HG03432 (cell line): ENCODE results near the gene CYBA.
A peak's percentile ranks its signal among the peaks of the same experiment; 100 is the strongest.

Experiments used
- ATAC-seq: cut with Tn5 transposase; IDR thresholded peaks from one replicate; pipeline ENCODE4 v1.9.1; 2021; ENCODE audit warnings: mild to moderate bottlenecking, moderate library complexity; ENCODE audit not compliant: unreplicated experiment

CYBA gene

GRCh38 chr16:88650749-88651275 is at the start of gene CYBA:
Gene CYBA (minus strand): TSS chr16:88651053. CDS start chr16:88651013, 40 bp downstream.
- ATAC-seq, result peak; percentile 71

DNA sequence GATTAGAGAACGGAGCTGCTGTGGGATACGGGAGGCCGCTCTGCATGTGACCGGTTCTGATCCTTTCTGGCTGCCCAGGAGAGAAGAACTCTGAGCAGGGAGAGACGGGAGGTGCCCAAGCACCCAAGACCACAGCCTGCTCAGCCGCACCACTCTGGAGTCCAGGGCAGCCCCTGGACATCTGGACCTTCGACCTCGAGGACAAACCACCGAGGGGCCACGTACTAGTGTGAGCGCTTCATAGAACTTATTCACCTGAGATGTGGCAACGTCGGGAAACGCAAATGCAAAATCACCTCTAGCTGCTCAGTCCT is 49.4 kb upstream of the CYBA start:
- ATAC-seq, result no peak

GRCh38 chr16:88699180-88699579 is 48.3 kb upstream of the CYBA start:
- no peak for ATAC-seq

DNA sequence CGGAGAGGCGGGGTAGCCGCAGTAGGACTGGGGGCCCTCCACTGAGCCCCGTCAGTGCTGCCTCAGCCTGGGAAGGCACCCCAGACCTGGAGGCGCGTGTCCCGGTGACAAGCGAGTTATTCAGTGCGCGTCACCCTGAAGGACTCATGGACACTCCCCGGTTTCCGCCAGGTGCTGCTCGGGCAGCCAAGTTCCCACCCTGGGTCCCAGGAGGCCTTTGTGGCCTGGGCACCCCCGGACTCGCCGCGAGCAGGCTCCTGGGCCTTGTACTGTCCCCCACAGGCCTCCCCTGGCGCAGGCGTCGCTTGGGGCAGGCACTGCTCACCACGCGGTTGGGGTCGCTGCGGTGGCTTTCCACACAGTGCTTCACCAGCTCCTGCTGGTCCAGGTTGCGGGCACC is 47.8 kb upstream of the CYBA start:
- no peak for ATAC-seq

DNA sequence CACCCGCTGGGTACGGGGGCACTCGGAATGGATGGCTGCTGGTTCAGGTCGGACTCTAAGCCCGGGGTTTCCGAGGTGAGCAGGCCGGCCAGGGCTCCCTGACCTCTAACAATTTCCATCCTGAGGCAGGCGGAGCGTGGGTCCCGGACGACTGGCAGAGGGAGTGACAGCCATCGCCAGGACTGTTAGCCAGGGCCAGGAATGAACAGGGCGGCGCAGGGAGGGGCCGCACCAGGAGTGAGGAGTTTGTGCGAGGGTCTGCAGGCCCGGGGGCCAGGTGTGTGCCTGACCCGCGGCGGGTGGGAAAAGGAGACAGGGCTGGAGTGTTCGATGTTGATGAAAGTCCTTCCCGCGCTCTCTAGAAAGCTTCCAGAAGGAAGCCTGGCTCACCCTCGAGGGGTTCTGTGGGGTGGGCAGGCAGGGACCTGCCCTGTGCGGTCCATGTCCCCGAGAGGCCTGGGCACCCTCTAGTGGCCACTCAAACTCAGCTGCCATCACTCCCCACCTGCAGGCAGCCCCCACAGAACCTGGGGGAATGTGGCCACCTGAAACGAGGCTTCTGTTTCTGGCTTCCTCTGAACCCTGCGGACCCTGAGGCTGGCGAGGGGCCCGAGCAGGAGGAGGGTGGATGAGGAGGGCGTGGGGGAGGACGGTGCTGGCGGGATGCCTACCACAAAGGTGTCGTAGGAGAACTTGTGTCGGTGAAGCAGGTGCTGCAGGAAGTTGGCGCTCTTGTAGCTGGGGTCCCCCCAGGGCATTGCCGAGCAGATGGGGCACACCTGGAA is 47.2 kb upstream of the CYBA start:
- no peak for ATAC-seq

- no peak for ATAC-seq
These were observed 46.4 kb upstream of the CYBA start for GRCh38 chr16:88697116-88697830.

DNA sequence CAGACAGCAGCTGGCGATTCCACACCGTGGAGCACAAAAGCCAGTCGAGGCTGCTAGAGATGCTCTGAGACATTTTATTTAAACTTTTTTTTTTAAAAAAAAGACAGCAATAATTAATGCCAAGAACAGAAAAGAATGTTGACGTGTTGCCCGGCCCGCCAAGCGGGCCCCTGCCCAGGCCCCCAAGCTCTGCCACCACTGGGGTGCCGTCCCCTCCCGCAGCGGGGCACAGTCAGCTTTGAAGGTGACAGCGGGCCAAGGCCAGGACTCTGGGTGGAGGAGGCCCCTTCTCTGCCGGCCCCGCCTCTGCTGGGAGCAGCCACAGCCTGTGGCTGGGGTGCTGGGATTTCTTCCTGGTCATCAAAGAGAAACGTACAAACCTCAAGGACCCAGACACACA is 45.6 kb upstream of the CYBA start:
- no peak for ATAC-seq

DNA sequence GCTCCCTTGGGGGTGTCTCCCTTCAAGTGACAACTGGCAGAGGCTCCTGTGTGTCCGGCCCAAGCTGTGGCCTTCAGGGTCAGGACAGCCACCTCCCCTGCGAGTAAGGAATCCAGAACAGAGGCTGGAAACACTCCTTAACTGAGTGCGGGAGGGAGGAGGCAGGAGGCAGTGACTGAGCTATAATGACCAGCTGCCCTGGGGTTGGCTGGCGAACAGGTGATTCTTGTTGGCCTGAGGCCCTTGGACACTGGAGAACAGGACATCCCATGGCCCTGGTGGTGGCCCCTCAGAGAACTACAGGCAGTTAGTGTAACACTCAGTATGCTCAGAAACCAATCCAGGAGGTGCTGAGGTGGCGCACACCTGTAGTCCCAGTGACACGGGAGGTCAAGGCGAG is 44.9 kb upstream of the CYBA start:
- no peak for ATAC-seq

GRCh38 chr16:88695218-88695617 is 44.4 kb upstream of the CYBA start:
- ATAC-seq, result no peak

DNA sequence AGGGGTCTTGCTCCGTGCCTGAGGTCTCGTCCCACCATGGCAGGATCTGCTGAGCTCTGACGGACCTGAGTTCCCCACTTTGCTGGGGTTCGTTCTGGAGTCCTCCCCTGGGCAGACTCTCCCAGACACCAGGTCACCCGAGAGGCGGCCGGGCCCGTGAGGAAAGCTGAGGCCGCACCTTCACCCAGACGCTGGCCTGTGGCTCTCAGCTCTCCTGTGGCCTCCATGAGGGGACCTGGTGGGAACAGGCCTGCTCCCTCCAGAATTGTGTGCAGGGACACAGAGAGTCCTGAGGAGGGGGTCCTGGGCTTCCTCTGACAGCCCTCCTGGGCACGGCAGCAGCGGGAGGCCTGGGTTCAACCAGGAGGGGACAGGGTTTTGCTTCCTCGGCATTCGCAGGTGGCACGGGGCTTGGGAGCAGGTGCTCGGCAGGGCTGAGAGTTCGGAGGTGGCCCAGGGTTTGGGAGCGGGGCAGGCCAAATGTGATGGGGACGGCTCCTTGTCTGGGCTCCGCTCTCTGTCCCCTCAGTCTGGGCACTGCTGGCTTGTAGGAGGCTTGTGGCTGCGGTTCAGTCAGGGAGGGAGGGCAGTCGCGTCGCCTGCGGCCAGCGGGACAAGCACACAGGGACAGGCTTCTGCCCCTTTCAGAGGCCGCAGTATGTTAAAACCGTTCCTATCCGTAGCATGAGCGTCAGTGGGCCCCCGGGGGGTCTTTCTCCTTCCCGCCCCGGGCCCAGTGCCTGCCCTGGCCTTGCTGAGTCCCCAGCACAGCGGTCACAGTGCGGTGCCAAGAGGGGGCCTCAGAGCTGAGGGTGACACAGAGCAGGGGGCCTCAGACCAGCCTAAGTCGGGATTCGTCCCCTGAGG is 43.6 kb upstream of the CYBA start:
- no peak for ATAC-seq

DNA sequence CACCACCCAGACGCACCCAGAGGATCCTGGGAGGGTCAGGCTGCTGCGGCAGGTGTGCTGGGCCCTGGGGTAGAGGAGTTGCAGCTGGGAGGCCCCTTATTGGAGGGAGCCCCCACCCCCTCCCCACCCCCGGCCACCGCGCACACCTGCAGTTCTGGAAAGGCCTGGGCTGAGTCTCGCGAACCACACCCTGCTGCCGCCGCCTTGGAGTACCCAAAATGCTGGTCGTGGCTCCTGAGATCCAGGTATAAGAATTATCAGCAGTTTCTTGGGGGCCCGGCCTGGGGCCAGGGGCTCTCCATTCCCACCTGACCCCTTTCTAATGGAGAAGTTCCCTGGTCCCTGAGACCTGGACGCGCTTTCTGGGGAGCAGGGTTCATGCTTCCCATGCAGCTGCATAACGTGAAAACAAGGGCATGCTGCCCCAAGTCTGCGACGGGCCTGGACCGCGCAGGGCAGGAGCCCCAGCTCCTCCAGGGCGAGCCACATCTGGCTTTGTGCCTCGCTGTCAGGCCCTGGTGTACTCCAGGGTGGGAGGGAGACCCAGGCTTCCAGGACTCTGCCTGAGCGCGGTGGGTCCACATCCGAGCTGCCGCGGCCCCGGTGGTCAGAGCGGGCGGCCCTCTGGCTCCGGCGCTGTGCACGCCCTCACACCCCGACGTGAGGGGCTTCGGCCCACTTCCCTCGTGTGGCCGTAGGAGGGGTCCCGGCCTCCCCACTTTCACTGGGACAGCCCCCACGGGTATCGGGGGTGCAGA is 42.7 kb upstream of the CYBA start:
- ATAC-seq, result no peak

GRCh38 chr16:88692861-88693260 is 42.0 kb upstream of the CYBA start:
- no peak for ATAC-seq

- no peak for ATAC-seq
These were observed 41.2 kb upstream of the CYBA start for GRCh38 chr16:88691924-88692560.

DNA sequence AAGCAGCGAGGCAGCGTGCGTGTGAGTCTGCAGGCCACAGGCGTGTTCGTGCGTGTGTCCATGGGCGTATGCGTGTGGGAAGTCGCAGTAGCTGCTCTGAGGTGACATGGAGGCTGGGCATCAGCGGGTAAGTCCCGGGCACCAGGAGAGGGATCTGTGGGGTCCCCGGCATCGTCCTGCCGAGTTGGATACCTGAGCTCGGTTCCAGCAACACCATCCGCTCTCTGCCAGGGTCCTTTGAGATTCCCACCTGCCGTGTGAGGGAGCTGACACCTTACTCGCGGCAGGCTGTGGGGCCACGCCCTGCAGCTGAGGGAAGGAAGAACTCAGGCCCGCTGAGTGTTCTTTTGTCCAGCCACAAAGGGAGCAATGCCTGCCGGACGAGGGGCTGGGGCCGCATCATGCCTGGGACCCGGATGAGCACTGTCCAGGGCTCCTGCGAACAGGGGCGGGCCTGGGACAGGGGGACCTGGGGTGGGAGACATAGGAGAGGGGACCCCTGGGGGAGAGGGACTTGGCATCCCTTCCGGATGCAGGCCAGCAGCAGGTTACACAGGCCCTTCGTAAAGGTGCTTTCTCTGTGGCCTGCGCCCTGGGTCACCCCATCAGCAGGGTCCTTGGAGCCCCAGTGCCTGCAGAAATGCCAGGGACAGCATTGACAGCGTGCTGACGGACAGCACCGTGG is 40.4 kb upstream of the CYBA start:
- no peak for ATAC-seq

GRCh38 chr16:88690341-88691128 is 39.7 kb upstream of the CYBA start:
- no peak for ATAC-seq

- no peak for ATAC-seq
These were observed 37.3 kb upstream of the CYBA start for GRCh38 chr16:88688013-88688778.

DNA sequence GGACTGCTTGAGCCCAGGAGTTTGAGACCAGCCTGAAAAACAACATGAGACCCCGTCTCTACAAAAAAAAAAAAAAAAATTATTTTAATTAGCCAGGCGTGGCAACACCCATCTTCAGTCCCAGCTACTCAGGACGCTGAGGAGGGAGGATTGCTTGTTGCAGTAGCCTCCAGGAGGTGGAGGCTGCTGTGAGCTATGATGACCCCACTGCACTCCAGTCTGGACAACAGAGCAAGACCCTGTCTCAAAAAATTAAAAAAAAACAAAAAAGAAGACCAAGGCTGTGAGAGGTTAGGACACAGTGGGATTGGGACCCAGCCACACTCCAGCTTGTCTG is 36.8 kb upstream of the CYBA start:
- ATAC-seq, result no peak

DNA sequence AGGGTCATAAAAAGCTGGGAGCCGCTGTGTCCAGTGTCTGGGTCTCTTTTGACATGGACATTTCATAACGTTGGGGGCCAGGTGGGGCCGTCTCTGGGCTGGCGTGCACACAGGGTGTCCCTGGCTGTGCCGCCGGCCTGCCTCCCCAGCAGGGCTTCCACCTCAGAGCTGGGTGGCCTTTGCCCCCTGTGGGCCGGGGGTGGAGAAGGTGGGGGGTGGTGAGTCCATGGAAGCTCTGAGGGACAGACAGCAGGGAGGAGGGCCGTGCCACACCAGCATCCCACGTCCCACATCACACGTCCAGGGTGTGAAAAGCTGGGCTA is 36.4 kb upstream of the CYBA start:
- no peak for ATAC-seq
